Fibroblast of villous mesenchyme (primary cell): ENCODE measurements around the gene ZNF277. TPM values are rescaled to one million over a fixed set of nuclear protein-coding genes. Genes with fewer than 3 reads are reported as not detected.

ENCODE experiments used
- DNase-seq: peaks from one replicate; pipeline ENCODE4 v3.0.0-alpha.2; 2010; ENCODE audit warnings: low read depth
- H3K4me3 ChIP-seq: 2 replicates; pipeline ENCODE4 v1.5.1; 2011; ENCODE audit warnings: low read depth, mild to moderate bottlenecking, low read length
- CTCF ChIP-seq: IDR thresholded peaks from 2 replicates; pipeline ENCODE4 v1.5.1; 2012; ENCODE audit warnings: low read depth, mild to moderate bottlenecking, low read length; ENCODE audit not compliant: insufficient read depth
- total RNA-seq: library from RNA; depleted of rRNA; stranded (reverse); fragments of >200 nt; gene quantifications from 2 replicates; pipeline ENCODE4 v1.2.3, GENCODE V29; 2012

Gene ZNF277
- total RNA-seq, 1 donor: 29.8 TPM

DNA sequence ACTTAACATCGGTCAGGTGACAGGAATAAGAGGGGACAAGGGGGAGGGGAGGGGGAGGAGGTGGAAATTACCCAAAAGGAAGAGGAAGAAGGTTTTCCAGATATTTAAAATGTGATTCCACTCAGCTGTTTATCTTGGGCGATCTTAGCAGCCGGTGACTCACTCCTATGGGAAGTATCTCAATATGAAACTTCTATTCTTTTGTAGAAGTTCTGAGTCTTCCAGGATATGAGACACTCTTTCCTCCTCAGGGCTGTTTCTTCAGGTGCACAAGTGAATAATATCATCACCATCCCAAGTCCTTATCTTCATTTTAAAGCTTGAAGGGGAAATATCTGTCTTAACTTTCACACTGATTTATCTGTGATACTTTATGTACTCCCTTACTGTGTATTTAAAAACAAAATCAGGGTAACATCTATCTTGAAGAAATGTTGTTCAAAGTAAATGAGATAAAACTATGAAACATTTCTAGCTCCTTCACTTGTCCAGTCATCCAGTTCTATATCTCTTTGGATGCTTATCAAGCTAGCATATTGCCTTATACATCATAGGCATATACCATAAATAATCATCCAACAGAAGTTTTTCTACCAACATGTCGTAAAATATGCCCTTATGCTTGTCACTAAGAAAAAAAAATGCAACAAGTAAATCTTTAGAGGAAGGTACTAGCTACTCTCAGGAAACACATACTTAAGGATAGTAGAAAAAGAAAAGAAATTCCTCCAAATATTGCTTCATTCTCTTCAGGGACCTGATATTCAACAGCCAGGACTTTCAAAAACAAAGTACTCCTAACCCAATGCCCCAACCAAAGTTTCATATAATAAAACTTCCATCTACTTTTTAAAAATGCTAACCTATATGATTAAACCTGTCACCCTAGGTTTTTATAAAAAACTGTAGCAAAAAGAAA lies 14.0 kb upstream of the ZNF277 start:
- no peak for TF ChIP-seq CTCF
- DNase-seq: peak; percentile 52

GRCh38 chr7:112193915-112194502 lies 12.5 kb upstream of the ZNF277 start:
- no peak for DNase-seq
- H3K4me3 ChIP-seq: no peak overlapping the region
- no peak for TF ChIP-seq CTCF

More for the DNA sequence above, 14.0 kb upstream of the ZNF277 start:
- no peak overlapping the region for H3K4me3 ChIP-seq

- no peak overlapping the region for H3K4me3 ChIP-seq
- no peak for DNase-seq
- TF ChIP-seq CTCF: no peak
Measured at GRCh38 chr7:112195717-112196116, 10.8 kb upstream of the ZNF277 start.

DNA sequence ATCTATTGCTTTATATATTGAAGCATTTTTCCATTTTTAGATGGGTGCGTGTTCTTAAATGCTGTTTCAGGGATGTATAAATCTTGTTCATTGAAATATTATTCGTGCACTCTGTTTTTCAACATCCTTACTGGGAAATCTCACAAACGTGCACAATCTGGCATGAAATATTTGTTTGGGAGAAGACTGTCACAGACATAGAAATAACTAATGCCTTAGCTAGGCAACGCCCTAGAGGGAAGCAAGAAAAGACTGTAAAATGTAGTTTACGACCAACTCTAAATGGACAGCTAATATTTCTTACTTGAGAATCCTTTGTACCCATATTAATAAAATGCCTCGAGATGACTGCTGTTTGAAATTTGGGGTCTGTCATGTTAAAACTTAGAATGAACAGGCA lies 9.2 kb upstream of the ZNF277 start:
- TF ChIP-seq CTCF: no peak
- no peak overlapping the region for H3K4me3 ChIP-seq
- peak; percentile 25 for DNase-seq

DNA sequence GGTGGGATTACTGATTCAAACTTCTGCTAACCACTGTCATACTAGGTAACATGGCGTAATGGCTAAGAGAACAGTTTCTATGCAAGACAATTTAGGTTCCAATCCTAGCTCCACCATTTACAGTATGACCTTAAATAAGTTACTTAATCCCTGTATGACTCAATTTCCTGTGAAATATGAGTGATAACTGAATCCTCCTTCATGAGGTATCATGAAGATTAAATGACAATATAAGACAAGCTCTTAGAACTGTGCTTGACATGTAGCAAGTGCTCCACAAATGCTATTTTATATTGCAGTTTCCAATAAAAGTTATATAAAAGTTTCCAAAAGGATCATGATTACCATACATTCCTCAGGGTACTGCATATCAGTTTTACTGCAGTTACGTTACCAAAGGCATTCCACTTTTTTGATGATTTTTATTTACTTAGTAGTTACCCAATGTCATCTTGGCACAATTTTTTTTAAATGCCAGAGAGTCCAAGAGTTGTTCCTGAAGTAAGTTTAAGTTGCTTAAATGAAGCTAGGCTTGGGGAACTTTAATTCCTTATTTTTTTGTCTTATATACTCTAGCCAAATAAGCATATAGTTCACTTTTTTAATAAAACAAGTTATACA lies 7.3 kb upstream of the ZNF277 start:
- peak; percentile 51 for DNase-seq
- TF ChIP-seq CTCF: no peak
- no peak overlapping the region for H3K4me3 ChIP-seq

DNA sequence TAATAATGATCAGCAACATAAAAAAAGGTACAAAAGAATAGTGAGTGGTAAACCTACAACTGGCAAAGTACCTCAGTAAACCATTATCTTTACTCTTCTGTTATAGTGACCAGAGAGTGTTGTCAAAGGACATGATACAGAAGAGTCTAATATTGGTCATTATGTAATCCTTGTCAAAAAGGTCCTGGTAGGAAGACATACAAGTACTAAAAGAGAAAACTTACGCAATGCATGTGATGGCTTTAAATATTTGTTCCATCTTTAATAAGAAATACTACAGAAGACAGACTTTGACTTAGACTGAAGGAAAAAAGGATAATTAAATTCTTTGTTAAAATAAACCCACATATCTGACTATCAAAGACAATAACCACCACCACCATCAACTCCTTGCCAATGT lies 6.8 kb upstream of the ZNF277 start:
- no peak overlapping the region for H3K4me3 ChIP-seq
- DNase-seq: no peak
- TF ChIP-seq CTCF: no peak
